ENCODE data around the gene MGAT4B. TPM values are rescaled to one million over a fixed set of nuclear protein-coding genes. Genes with fewer than 3 reads are reported as not detected.

MGAT4B gene
- total RNA-seq, 8 experiments from 2014 or later: 37.5 to 115 (median 64.5) TPM

DNA sequence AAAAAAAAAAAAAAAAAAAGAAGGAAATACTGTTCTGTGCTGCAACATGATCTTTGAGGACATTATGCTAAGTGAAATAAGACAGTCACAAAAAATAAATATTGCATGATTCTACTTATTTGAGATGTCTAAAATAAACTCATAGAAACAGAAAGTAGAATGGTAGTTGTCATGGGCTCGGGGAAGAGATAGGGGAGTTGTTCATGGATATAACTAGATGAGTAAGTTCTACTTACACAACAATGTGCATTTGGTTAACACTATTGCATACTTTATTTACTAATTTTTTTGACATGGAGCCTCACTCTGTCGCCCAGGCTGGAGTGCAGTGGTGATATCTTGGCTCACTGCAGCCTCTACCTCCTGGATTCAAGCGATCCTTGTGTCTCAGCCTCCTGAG is 58.9 kb downstream of the MGAT4B start:
- no peak overlapping the region for H3K27ac ChIP-seq
- no peak overlapping the region for H3K4me3 ChIP-seq
- in situ Hi-C loops (cut with MboI; ENCODE audit: low pct_unique_long_range_greater_than_20kb in 2 of 9, low sequenced_read_pairs in 9 of 9, unreplicated experiment in 9 of 9): no loop called here
- H3K4me1 ChIP-seq (replicated peaks in 1 of 2): no peaks in the 10 kb centered on the region
- 64 to 100% (median 96%) methylated on average over 1 to 2 of the region's 3 CpGs; no CpG with 5 or more reads in 1 of the 10 experiments for WGBS, 10 experiments
- ATAC-seq (replicated peaks in 6 of 8): peak in 2 of 8 experiments; percentile 56 to 57

Other genes starting within 250 kb of the MGAT4B start
- 1,000 to 10,000 TPM in 2 of 8 experiments, 100 to 1,000 TPM in 6; 410 to 1,105 (median 500) TPM for gene HNRNPH1, start 183.2 kb downstream of the MGAT4B start, total RNA-seq
- 1 to 10 TPM in 6 of 8 experiments, under 1 TPM in 2; 0.61 to 3.3 (median 1.8) TPM for gene CBY3, start 125.8 kb downstream of the MGAT4B start, total RNA-seq
- gene CANX, start 107.9 kb downstream of the MGAT4B start, total RNA-seq: 100 to 1,000 TPM; 343 to 799 (median 537) TPM
- gene MAML1, start 74.0 kb downstream of the MGAT4B start, total RNA-seq: 10 to 100 TPM in 5 of 8 experiments, 1 to 10 TPM in 3; 7.7 to 37.5 (median 13.2) TPM
- gene LTC4S, start 12.9 kb downstream of the MGAT4B start, total RNA-seq: 1 to 10 TPM in 3 of 8 experiments, under 1 TPM in 2, not detected in 3; 0.46 to 1.6 (median 1.2) TPM
- gene SQSTM1, start 14.0 kb upstream of the MGAT4B start, total RNA-seq: 100 to 1,000 TPM in 4 of 8 experiments, 10 to 100 TPM in 4; 55.5 to 679 (median 128) TPM
- 10 to 100 TPM; 18.8 to 48.6 (median 28.3) TPM for gene MRNIP, start 52.0 kb upstream of the MGAT4B start, total RNA-seq
- 100 to 1,000 TPM in 1 of 8 experiments, 10 to 100 TPM in 7; 29.6 to 103 (median 49.0) TPM for gene TBC1D9B, start 101.0 kb upstream of the MGAT4B start, total RNA-seq